ENCODE data around the gene ADGRV1.

The ADGRV1 gene

DNA sequence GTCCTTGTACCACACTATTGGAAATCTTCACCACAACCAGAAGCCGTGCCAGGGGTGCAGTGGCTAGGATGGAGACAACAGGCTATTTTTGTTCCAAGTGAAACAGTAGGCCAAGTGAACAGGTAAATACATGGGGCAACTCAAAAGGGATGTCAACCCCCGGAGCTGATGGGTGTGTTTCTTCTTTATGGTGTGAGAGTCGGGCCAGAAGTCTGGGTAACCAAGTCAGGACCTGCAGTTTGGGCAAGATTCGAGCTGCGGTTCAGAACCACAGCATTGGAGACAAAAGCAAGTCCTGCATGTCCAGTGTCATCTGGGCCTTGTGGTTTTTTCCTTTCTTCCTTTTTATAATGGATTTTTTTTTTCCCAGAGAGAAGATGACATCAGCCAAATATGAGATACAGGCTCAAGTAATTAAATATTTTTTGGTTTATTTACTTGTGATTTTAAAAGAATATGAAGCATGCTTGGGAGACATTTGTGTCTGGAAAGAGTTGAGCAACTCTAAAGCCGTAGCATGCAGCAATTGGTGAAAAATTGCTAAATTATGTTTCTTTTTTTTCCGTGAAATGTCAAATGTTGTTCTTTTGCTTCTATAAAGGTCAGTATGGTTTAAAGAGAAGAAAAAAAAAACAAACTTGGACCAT, 562.9 kb downstream of the ADGRV1 start:
- Histone ChIP-seq H3K4me3 (replicated peaks; ENCODE audit: insufficient read depth, low read length) (no peak overlapping the region), H3K27me3 (ENCODE audit: insufficient read depth, poor library complexity, severe bottlenecking) (no peaks in the 10 kb centered on the region), H3K27ac (replicated peaks) (no peak overlapping the region)
- no peak for DNase-seq (ENCODE audit: low read depth in 1 of 2, low spot score in 1 of 2)
- no peak for TF ChIP-seq POLR2AphosphoS5 (IDR thresholded peaks at IDR 0.05; ENCODE audit: low read depth)

DNA sequence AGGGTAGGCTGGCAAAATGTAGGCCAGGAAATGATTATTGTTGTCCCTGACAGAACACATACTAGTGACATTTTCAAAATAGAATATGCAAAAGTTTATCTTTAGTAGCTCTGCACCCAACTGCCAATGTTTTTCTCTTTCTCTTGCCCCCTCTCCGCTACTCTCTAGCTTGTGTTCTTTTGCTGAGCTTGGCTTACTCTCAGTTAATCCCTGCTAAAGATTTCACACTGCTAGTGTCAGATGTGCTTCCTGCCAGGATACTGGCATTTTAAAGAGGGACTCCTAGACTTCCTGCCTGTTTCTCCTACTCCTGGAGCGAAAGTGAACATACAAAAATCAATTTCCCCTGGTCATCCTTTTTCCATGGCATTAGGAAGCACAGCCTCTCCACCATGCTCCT, 564.1 kb downstream of the ADGRV1 start:
- TF ChIP-seq, protein P1, sequence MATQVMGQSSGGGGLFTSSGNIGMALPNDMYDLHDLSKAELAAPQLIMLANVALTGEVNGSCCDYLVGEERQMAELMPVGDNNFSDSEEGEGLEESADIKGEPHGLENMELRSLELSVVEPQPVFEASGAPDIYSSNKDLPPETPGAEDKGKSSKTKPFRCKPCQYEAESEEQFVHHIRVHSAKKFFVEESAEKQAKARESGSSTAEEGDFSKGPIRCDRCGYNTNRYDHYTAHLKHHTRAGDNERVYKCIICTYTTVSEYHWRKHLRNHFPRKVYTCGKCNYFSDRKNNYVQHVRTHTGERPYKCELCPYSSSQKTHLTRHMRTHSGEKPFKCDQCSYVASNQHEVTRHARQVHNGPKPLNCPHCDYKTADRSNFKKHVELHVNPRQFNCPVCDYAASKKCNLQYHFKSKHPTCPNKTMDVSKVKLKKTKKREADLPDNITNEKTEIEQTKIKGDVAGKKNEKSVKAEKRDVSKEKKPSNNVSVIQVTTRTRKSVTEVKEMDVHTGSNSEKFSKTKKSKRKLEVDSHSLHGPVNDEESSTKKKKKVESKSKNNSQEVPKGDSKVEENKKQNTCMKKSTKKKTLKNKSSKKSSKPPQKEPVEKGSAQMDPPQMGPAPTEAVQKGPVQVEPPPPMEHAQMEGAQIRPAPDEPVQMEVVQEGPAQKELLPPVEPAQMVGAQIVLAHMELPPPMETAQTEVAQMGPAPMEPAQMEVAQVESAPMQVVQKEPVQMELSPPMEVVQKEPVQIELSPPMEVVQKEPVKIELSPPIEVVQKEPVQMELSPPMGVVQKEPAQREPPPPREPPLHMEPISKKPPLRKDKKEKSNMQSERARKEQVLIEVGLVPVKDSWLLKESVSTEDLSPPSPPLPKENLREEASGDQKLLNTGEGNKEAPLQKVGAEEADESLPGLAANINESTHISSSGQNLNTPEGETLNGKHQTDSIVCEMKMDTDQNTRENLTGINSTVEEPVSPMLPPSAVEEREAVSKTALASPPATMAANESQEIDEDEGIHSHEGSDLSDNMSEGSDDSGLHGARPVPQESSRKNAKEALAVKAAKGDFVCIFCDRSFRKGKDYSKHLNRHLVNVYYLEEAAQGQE (IDR thresholded peaks at IDR 0.05; ENCODE audit: insufficient replicate concordance, low read depth), result no peak
- no peak for TF ChIP-seq GABPA (IDR thresholded peaks at IDR 0.05; ENCODE audit: low read depth)
- TF ChIP-seq, protein P2, sequence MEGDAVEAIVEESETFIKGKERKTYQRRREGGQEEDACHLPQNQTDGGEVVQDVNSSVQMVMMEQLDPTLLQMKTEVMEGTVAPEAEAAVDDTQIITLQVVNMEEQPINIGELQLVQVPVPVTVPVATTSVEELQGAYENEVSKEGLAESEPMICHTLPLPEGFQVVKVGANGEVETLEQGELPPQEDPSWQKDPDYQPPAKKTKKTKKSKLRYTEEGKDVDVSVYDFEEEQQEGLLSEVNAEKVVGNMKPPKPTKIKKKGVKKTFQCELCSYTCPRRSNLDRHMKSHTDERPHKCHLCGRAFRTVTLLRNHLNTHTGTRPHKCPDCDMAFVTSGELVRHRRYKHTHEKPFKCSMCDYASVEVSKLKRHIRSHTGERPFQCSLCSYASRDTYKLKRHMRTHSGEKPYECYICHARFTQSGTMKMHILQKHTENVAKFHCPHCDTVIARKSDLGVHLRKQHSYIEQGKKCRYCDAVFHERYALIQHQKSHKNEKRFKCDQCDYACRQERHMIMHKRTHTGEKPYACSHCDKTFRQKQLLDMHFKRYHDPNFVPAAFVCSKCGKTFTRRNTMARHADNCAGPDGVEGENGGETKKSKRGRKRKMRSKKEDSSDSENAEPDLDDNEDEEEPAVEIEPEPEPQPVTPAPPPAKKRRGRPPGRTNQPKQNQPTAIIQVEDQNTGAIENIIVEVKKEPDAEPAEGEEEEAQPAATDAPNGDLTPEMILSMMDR (IDR thresholded peaks at IDR 0.05; ENCODE audit: insufficient read depth, low read length), result no peak
- no peak for TF ChIP-seq SPI1 (IDR thresholded peaks at IDR 0.05; ENCODE audit: borderline replicate concordance, low read depth)
- DNase-seq (ENCODE audit: low read depth in 1 of 2, low spot score in 1 of 2), result no peak
- Histone ChIP-seq H3K27me3 (ENCODE audit: insufficient read depth, poor library complexity, severe bottlenecking) (no peaks in the 10 kb centered on the region), H3K4me3 (replicated peaks; ENCODE audit: insufficient read depth, low read length) (no peak overlapping the region), H3K27ac (replicated peaks) (no peak overlapping the region)

DNA sequence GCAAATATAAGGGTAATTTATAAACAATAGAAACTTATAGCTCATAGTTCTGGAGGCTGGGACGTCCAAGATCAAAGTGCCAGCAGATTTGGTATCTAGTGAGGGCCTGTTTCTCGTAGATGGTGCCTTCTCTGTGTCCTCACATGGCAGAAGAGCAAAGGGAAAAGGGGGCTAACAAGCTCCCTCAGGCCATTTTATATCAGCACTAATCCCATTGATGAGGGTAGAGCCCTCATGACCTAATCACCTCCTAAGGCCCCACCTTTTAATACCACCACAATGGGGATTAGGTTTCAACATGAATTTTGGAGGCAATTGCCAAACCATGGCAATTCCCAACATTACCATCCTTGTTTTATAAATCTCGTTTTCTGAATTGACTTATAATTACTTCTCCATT, 564.7 kb downstream of the ADGRV1 start:
- DNase-seq (ENCODE audit: low read depth in 1 of 2, low spot score in 1 of 2), result no peak
- no peak overlapping the region for H3K4me3 ChIP-seq (replicated peaks; ENCODE audit: insufficient read depth, low read length)
- no peaks in the 10 kb centered on the region for H3K27me3 ChIP-seq (ENCODE audit: insufficient read depth, poor library complexity, severe bottlenecking)
- TF ChIP-seq, protein P2 (IDR thresholded peaks at IDR 0.05; ENCODE audit: insufficient read depth, low read length), result no peak
- TF ChIP-seq GABPA (IDR thresholded peaks at IDR 0.05; ENCODE audit: low read depth), result no peak
- TF ChIP-seq, protein P1 (IDR thresholded peaks at IDR 0.05; ENCODE audit: insufficient replicate concordance, low read depth), result no peak
- H3K27ac ChIP-seq (replicated peaks), result no peak overlapping the region

DNA sequence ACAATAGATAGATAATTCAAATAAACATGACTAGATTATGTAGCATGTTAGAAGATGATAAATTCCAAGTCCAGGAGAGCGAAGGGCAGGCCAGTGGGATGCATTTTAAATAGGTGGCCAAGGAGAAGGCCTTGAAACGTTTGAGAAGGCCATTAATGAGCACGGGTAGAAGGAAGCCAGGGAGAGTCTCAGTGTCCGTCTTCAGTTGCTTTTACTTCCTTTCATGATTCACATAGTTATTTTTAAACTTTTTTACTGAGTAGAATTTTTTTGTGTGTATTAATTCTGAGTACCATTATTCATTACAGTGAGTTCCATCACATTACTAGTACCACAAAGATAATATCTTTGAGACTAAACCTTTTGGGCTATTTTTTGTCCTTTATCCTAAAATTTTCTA, 565.3 kb downstream of the ADGRV1 start:
- TF ChIP-seq, protein P2 (IDR thresholded peaks at IDR 0.05; ENCODE audit: insufficient read depth, low read length), result no peak
- TF ChIP-seq, protein P1 (IDR thresholded peaks at IDR 0.05; ENCODE audit: insufficient replicate concordance, low read depth), result no peak
- TF ChIP-seq GABPA (IDR thresholded peaks at IDR 0.05; ENCODE audit: low read depth) (no peak), SPI1 (IDR thresholded peaks at IDR 0.05; ENCODE audit: borderline replicate concordance, low read depth) (no peak), POLR2AphosphoS5 (IDR thresholded peaks at IDR 0.05; ENCODE audit: low read depth) (no peak)
- Histone ChIP-seq H3K4me3 (replicated peaks; ENCODE audit: insufficient read depth, low read length) (no peak overlapping the region), H3K27me3 (ENCODE audit: insufficient read depth, poor library complexity, severe bottlenecking) (no peaks in the 10 kb centered on the region), H3K27ac (replicated peaks) (no peak overlapping the region)
- no peak for DNase-seq (ENCODE audit: low read depth in 1 of 2, low spot score in 1 of 2)

Data from HL-60 (cell line).